ENCODE data around the gene NCBP2.

- TF ChIP-seq POLR2AphosphoS5 (IDR thresholded peaks at IDR 0.05) (no peak), CTCF (IDR thresholded peaks at IDR 0.05; ENCODE audit: poor library complexity, severe bottlenecking) (no peak), EZH2 (IDR thresholded peaks at IDR 0.05; ENCODE audit: borderline replicate concordance, insufficient read depth, low read length, poor library complexity, severe bottlenecking) (no peak), TAF1 (IDR thresholded peaks at IDR 0.05; ENCODE audit: low read depth) (no peak), EP300 (conservative IDR thresholded peaks at IDR 0.05; ENCODE audit: poor library complexity, severe bottlenecking) (no peak), RAD21 (conservative IDR thresholded peaks at IDR 0.05) (no peak)
Measured at GRCh38 chr3:196947136-196947859, 5.0 kb upstream of the NCBP2 start.
